ENCODE data around the gene TMIGD2. TPM values are rescaled to one million over a fixed set of nuclear protein-coding genes. Genes with fewer than 3 reads are reported as not detected.
A peak's percentile ranks its signal among the peaks of the same experiment; 100 is the strongest.

TMIGD2 gene
- total and polyA plus RNA-seq, 2 donors from 2014 or later, result 0.47 TPM; not detected in 1

- TF ChIP-seq, protein P1, sequence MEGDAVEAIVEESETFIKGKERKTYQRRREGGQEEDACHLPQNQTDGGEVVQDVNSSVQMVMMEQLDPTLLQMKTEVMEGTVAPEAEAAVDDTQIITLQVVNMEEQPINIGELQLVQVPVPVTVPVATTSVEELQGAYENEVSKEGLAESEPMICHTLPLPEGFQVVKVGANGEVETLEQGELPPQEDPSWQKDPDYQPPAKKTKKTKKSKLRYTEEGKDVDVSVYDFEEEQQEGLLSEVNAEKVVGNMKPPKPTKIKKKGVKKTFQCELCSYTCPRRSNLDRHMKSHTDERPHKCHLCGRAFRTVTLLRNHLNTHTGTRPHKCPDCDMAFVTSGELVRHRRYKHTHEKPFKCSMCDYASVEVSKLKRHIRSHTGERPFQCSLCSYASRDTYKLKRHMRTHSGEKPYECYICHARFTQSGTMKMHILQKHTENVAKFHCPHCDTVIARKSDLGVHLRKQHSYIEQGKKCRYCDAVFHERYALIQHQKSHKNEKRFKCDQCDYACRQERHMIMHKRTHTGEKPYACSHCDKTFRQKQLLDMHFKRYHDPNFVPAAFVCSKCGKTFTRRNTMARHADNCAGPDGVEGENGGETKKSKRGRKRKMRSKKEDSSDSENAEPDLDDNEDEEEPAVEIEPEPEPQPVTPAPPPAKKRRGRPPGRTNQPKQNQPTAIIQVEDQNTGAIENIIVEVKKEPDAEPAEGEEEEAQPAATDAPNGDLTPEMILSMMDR (IDR thresholded peaks at IDR 0.05; ENCODE audit: borderline replicate concordance, extremely low read depth, insufficient read depth), result no peak
- peak within 1 kb of the TSS; percentile 97 to 99 for H3K27ac ChIP-seq (ENCODE audit: low read depth in 2 of 2, low read length in 2 of 2)
- no peak for FAIRE-seq
Observed at GRCh38 chr19:4343370-4344307, 41.5 kb upstream of the TMIGD2 start, which contains the start of gene MPND. TSS of gene MPND (plus strand) at chr19:4343562. CDS start at chr19:4343594, 32 bp downstream.

DNA sequence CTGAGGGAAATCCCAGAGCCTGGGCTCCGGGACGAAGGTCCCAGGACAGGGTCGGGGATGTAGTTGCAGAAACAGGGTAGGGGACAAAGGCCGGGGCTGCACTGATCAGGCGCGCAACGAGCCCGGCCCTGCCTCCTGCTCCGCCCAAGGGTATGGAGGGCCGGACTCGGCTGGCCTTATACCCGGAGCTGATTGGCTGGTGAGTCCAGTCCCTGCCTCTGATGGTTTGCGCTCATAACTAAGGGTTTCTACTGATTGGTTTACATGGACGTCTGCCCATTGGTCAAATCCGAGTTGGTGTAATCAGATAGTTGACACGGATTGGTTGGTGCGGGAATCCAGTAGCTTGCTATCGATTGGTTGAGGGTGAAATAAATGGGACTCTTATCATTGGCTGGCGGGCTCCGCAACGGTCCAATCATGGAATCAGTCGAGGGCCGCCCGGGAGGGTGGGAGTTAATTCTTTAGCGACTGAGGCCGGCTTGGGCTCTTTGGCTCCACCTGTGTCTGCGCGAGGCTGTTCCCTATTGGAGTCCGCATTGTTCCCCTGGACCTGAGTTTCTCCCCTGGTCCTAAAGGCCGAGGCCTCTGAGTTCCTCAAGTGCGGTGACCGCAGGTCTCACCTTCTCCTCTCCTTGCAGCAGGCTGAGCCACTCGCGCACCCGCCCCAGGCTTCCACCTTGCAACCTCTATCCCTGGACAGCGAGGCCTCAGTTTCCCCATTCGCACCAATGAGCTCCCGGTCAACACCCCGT, 40.6 kb upstream of the TMIGD2 start:
- TF ChIP-seq, protein P1 (IDR thresholded peaks at IDR 0.05; ENCODE audit: borderline replicate concordance, extremely low read depth, insufficient read depth), result no peak
- peak; percentile 99 for FAIRE-seq
- Histone ChIP-seq H3K27me3 (ENCODE audit: control insufficient read depth, insufficient read depth, low read length) (no peaks in the 10 kb centered on the region), H3K4me1 (ENCODE audit: control insufficient read depth in 2 of 3, insufficient read depth in 2 of 3, low read depth in 1 of 3, low read length in 3 of 3) (peaks cover 0 to 16% (median 3%) of the 10 kb centered on the region in 3 donors), H3K27ac (ENCODE audit: low read depth in 2 of 2, low read length in 2 of 2) (peak overlapping the region; percentile 97 to 99), H3K9ac (ENCODE audit: low read length in 3 of 3) (peak overlapping the region; percentile 82 to 86 (median 82)), H3K9me3 (ENCODE audit: control insufficient read depth in 2 of 3, insufficient read depth in 1 of 3, low read length in 3 of 3) (no peaks in the 10 kb centered on the region), H3K36me3 (ENCODE audit: control insufficient read depth in 2 of 3, insufficient read depth in 3 of 3, low read length in 3 of 3) (peaks cover 0 to 4% (median 2%) of the 10 kb centered on the region in 3 donors), H3K4me3 (ENCODE audit: low read length in 3 of 3) (peak overlapping the region; percentile 83 to 91 (median 91))
- intact Hi-C loops (cut with DNase I), result no loop called here
- DNase-seq, result peak; percentile 98 to 100 (median 99)

More at GRCh38 chr19:4343370-4344307, 41.5 kb upstream of the TMIGD2 start, which contains the start of gene MPND:
- H3K9me3 ChIP-seq (ENCODE audit: control insufficient read depth in 2 of 3, insufficient read depth in 1 of 3, low read length in 3 of 3), result no peaks in the 10 kb centered on the region
- peak within 1 kb of the TSS; percentile 82 to 86 (median 82) for H3K9ac ChIP-seq (ENCODE audit: low read length in 3 of 3)
- no peaks in the 10 kb centered on the region for H3K27me3 ChIP-seq (ENCODE audit: control insufficient read depth, insufficient read depth, low read length)
- peak; percentile 91 to 98 (median 96) for DNase-seq
- peaks cover 0 to 4% (median 2%) of the 10 kb centered on the region in 3 donors for H3K36me3 ChIP-seq (ENCODE audit: control insufficient read depth in 2 of 3, insufficient read depth in 3 of 3, low read length in 3 of 3)
- intact Hi-C loops (cut with DNase I), result no loop called here
- peak within 1 kb of the TSS; percentile 83 to 91 (median 91) for H3K4me3 ChIP-seq (ENCODE audit: low read length in 3 of 3)
- peaks cover 0 to 14% (median 3%) of the 10 kb centered on the region in 3 donors for H3K4me1 ChIP-seq (ENCODE audit: control insufficient read depth in 2 of 3, insufficient read depth in 2 of 3, low read depth in 1 of 3, low read length in 3 of 3)

DNA sequence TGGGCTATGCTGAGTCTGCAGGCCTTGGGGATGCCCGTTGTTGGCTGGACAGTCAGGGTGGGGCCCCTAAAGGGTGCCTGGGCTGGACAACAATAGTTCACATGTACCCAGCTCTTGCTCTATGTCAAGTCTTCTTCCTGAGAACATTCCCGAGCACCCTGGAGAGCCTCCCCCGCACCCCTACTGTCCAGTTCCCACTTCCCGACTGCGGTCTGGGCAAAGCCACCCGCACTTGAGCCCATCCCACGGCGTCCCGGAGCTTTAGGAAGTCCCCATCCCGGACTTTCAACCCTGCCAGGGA, 40.1 kb upstream of the TMIGD2 start:
- DNase-seq, result no peak
- no peak for FAIRE-seq
- Histone ChIP-seq H3K9ac (ENCODE audit: low read length in 3 of 3) (peak overlapping the region; percentile 52 to 85 (median 82)), H3K4me1 (ENCODE audit: control insufficient read depth in 2 of 3, insufficient read depth in 2 of 3, low read depth in 1 of 3, low read length in 3 of 3) (peaks cover 0 to 16% (median 3%) of the 10 kb centered on the region in 3 donors), H3K9me3 (ENCODE audit: control insufficient read depth in 2 of 3, insufficient read depth in 1 of 3, low read length in 3 of 3) (no peaks in the 10 kb centered on the region), H3K27ac (ENCODE audit: low read depth in 2 of 2, low read length in 2 of 2) (peak overlapping the region; percentile 96 to 97), H3K4me3 (ENCODE audit: low read length in 3 of 3) (peak overlapping the region; percentile 59 to 71 (median 59)), H3K27me3 (ENCODE audit: control insufficient read depth, insufficient read depth, low read length) (no peaks in the 10 kb centered on the region), H3K36me3 (ENCODE audit: control insufficient read depth in 2 of 3, insufficient read depth in 3 of 3, low read length in 3 of 3) (peaks cover 0 to 4% (median 2%) of the 10 kb centered on the region in 3 donors)
- intact Hi-C loops (cut with DNase I), result no loop called here
- TF ChIP-seq, protein P1 (IDR thresholded peaks at IDR 0.05; ENCODE audit: borderline replicate concordance, extremely low read depth, insufficient read depth), result no peak

All from kidney (tissue), 14 donors.